Right atrium auricular region (tissue), 2 donors: Measurements from ENCODE around the gene C1orf167. TPM values are rescaled to one million over a fixed set of nuclear protein-coding genes. Genes with fewer than 3 reads are reported as not detected.

Experiments
- DNase-seq: peaks from one replicate; pipeline ENCODE4 v3.0.0-alpha.2; 2019; ENCODE audit warnings: low spot score
- H3K27ac ChIP-seq, 2 donors: fragments of 200-600 bp; sonication (generic); 1 replicate in 1 of 2; 2 replicates in 1 of 2; pipeline ENCODE4 v1.5.1; 2016 to 2019
- H3K27me3 ChIP-seq, 2 donors: fragments of 200-600 bp; sonication (generic); one replicate each; pipeline versions ENCODE4 v1.5.1 to v1.6.0; 2017 to 2019
- H3K36me3 ChIP-seq: fragments of 200-600 bp; sonication (generic); one replicate; pipeline ENCODE4 v1.5.1; 2016
- H3K4me1 ChIP-seq, 2 donors: fragments of 200-600 bp; sonication (generic); one replicate each; pipeline versions ENCODE4 v1.5.1 to v1.6.0; 2017 to 2019
- H3K4me3 ChIP-seq, 2 donors: fragments of 200-600 bp; sonication (generic); 1 replicate in 1 of 2; 2 replicates in 1 of 2; pipeline ENCODE4 v1.5.1; 2017 to 2019; ENCODE audit warnings: mild to moderate bottlenecking in 1 of 2, moderate library complexity in 1 of 2
- H3K9me3 ChIP-seq, 2 donors: fragments of 200-600 bp; sonication (generic); one replicate each; pipeline ENCODE4 v1.5.1; 2019
- CTCF ChIP-seq, 2 donors: fragments of 200-600 bp; sonication (generic); IDR thresholded peaks; one replicate each; pipeline ENCODE4 v1.5.1; 2019; ENCODE audit warnings: antibody characterized with exemption in 2 of 2
- total RNA-seq, 2 donors: library from RNA; depleted of rRNA; stranded (reverse); fragments of >200 nt; gene quantifications; one replicate each; pipeline ENCODE4 v1.1.0, GENCODE V29; 2016

C1orf167 gene
- total RNA-seq, 2 donors from 2014 or later = 0.85 to 1.7 TPM

GRCh38 chr1:11772458-11772857, 10.5 kb downstream of the C1orf167 start:
- no peak for TF ChIP-seq CTCF (IDR thresholded peaks at IDR 0.05)
- Histone ChIP-seq H3K27me3 (no peaks in the 10 kb centered on the region), H3K36me3 (no peaks in the 10 kb centered on the region), H3K4me1 (no peaks in the 10 kb centered on the region), H3K9me3 (no peaks in the 10 kb centered on the region), H3K4me3 (no peak overlapping the region), H3K27ac (no peak overlapping the region)
- no peak for DNase-seq

- H3K27ac ChIP-seq = no peak overlapping the region
- no peak for DNase-seq
Observed at GRCh38 chr1:11774753-11775152, 12.8 kb downstream of the C1orf167 start.

GRCh38 chr1:11777658-11778322, 15.8 kb downstream of the C1orf167 start:
- H3K27ac ChIP-seq = no peak overlapping the region
- H3K9me3 ChIP-seq = no peaks in the 10 kb centered on the region
- no peak for TF ChIP-seq CTCF (IDR thresholded peaks at IDR 0.05)
- no peaks in the 10 kb centered on the region for H3K4me1 ChIP-seq
- H3K27me3 ChIP-seq = no peaks in the 10 kb centered on the region
- DNase-seq = no peak
- no peaks in the 10 kb centered on the region for H3K36me3 ChIP-seq
- no peak overlapping the region for H3K4me3 ChIP-seq

More at GRCh38 chr1:11774753-11775152, 12.8 kb downstream of the C1orf167 start:
- no peak for TF ChIP-seq CTCF (IDR thresholded peaks at IDR 0.05)
- no peak overlapping the region for H3K4me3 ChIP-seq
- H3K27me3 ChIP-seq = no peaks in the 10 kb centered on the region
- no peaks in the 10 kb centered on the region for H3K4me1 ChIP-seq
- H3K36me3 ChIP-seq = no peaks in the 10 kb centered on the region
- H3K9me3 ChIP-seq = no peaks in the 10 kb centered on the region

- no peak overlapping the region for H3K4me3 ChIP-seq
- no peaks in the 10 kb centered on the region for H3K9me3 ChIP-seq
- H3K27ac ChIP-seq = no peak overlapping the region
- H3K36me3 ChIP-seq = no peaks in the 10 kb centered on the region
- no peak for TF ChIP-seq CTCF (IDR thresholded peaks at IDR 0.05)
- no peak for DNase-seq
- no peaks in the 10 kb centered on the region for H3K4me1 ChIP-seq
- H3K27me3 ChIP-seq = no peaks in the 10 kb centered on the region
Observed at GRCh38 chr1:11778336-11778735, 16.3 kb downstream of the C1orf167 start.

- no peaks in the 10 kb centered on the region for H3K9me3 ChIP-seq
- DNase-seq = no peak
- no peaks in the 10 kb centered on the region for H3K4me1 ChIP-seq
- TF ChIP-seq CTCF (IDR thresholded peaks at IDR 0.05) = no peak
- no peak overlapping the region for H3K27ac ChIP-seq
- H3K27me3 ChIP-seq = no peaks in the 10 kb centered on the region
- H3K4me3 ChIP-seq = no peak overlapping the region
- no peaks in the 10 kb centered on the region for H3K36me3 ChIP-seq
Observed at GRCh38 chr1:11778844-11779623, 17.0 kb downstream of the C1orf167 start.
